T1000 (cell line): ENCODE measurements around the gene PLPPR3.

ENCODE experiments used
- DNase-seq: peaks from one replicate; lab custom pipeline; 2025; ENCODE audit warnings: mixed read lengths; lab: John Stamatoyannopoulos, UW

Gene PLPPR3

DNA sequence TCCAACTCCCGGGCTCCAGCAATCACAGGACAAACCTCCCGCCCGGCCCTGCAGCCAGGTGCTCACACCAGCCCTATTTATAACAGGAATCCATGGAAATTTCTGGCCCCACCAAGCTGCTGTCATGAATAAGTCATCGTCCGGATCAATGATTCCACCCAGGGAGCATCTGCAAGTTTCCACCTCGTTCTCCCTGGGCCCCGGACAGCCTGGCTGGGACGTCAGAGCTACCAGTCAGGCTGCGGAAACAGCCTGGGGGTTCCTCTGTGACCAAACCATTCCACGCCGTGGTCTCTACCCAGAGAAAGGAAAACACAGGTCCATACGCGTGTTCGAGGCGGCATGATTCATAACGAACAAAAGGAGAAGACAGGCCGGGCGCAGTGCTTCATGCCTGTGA is 45.2 kb downstream of the PLPPR3 start:
- no peak for DNase-seq

DNA sequence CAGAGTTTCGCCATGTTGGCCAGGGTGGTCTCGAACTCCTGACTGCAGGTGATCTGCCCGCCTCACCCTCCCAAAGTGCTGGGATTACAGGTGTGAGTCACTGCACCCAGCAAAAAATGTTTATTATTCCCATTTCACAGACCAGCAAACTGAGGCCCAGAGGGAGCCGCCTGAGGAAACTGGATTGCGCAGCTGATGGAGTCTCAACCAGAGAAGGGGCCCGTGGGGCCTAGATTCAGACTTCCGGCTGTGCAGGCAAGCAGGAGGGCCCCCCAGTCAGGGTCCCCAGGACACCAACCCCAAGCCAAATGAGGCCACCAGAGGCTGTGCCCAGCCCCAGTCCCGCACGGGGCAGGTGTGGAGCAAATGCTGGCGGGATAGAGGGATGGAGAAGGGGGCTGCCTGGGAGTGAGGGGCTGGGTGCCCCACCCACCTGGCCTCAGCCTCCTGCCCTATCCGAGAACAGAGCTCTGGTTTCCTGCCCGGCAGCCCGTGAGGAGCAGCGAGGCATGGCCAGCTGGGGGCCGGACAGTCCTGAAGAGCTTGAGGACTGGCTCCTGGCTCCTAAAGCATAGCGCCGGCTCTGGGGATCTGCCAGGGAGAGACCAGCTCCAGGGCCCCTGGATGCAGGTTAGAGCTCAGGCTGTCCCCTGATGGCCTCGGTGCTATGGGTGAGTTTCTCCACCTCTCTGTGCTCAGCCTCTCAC is 48.9 kb downstream of the PLPPR3 start:
- DNase-seq, result no peak

- DNase-seq, result no peak
These were observed 49.7 kb downstream of the PLPPR3 start for GRCh38 chr19:772063-772462.

- DNase-seq, result peak; percentile 32
These were observed 50.4 kb downstream of the PLPPR3 start for GRCh38 chr19:771332-771785.

DNA sequence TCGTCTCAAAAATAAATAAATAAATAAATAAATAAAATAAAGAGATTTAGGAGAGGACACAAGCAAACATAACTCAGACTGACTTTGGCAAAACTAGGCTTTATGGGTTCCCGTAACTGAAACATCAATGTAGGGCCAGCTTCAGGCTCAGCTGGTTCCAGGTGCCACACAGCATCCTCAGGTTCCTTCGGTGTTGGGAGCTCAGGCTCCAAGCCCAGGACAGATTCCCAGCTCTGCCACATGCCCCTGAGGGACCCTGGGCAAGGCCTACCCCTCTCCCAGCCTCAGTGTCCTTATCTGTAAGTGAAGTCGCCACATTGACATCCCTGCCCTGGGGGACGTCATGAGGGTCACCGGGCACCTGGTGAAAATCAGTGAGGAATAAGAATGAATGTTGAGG is 52.1 kb downstream of the PLPPR3 start:
- DNase-seq, result no peak

DNA sequence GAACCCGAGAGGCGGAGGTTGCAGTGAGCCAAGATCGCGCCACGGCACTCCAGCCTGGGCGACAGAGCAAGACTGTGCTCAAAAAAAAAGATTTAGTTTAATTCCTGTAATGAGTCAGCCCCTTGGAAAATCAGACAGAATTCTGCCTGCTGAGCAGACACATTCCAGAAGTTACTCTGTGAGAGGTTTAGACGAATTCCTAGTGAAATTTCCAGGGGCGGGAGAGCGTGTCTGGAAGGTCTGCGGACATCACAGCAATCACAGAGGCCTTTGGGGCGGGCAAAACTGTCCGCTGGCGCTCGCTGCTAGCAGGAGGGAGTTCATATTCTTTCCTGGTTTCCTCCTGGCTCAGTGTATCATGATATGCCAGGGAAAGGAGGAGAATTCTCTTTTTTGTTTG is 53.3 kb downstream of the PLPPR3 start:
- peak; percentile 47 for DNase-seq

GRCh38 chr19:765179-765738 is 56.5 kb downstream of the PLPPR3 start:
- DNase-seq, result no peak

DNA sequence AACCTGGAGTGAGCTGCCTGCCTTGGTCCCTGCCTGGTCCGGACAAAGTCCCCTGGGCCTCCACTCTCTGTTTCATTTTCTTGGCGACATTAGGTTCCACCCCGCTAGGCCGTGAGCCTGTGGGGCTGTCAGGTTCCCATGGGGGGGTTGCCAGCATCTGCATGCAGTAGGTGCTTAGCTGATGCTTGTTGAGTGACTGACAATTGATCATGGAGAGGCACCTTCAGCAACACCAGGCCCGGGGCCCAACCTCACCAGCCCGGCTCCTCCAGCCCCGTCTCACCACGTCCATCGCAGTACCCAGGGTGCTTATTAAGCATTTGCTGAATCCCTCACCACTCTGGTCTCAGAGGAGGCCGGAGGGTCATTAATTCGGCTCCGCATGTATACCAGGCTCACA is 57.5 kb downstream of the PLPPR3 start:
- DNase-seq, result no peak

DNA sequence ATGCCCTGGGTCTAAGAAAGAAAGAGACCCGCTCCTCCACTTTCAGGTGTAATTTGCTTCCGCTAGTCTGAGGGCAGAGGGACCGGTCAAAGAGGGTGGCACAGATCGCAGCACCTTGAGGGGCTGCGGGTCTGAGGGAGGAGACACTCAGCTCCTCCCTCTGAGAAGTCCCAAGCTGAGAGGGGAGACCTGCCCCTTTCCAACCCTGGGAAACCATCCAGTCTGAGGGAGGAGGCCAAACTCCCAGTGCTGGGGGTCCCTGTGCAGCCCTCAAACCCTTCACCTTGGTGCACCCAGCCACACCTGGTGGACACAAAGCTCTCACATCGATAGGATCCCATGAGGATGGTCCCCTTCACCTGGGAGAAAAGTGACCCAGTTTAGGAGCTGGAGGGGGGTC is 57.9 kb downstream of the PLPPR3 start:
- no peak for DNase-seq

- no peak for DNase-seq
These were observed 58.6 kb downstream of the PLPPR3 start for GRCh38 chr19:763181-763580.
